Measurements from ENCODE around the gene DNMT1.

DNA sequence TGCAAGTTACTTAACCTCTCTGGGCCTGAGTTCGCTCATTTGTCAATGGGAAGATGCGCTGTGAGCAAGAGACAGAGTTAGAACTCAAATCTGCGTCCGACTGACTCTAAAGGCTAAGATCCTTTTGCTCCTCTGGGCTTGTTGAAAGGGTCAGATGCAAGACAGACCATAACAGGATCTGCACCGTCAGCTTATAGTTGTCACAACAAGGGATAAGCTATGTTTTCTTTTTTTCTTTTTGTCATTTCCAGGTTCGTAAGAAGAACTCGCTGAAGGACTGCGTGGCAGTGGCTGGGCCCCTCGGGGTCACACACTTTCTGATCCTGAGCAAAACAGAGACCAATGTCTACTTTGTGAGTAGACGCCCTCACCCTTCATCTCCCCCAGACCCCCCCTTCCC is 87.5 kb downstream of the DNMT1 start:
- TF ChIP-seq, protein P1, sequence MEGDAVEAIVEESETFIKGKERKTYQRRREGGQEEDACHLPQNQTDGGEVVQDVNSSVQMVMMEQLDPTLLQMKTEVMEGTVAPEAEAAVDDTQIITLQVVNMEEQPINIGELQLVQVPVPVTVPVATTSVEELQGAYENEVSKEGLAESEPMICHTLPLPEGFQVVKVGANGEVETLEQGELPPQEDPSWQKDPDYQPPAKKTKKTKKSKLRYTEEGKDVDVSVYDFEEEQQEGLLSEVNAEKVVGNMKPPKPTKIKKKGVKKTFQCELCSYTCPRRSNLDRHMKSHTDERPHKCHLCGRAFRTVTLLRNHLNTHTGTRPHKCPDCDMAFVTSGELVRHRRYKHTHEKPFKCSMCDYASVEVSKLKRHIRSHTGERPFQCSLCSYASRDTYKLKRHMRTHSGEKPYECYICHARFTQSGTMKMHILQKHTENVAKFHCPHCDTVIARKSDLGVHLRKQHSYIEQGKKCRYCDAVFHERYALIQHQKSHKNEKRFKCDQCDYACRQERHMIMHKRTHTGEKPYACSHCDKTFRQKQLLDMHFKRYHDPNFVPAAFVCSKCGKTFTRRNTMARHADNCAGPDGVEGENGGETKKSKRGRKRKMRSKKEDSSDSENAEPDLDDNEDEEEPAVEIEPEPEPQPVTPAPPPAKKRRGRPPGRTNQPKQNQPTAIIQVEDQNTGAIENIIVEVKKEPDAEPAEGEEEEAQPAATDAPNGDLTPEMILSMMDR (IDR thresholded peaks at IDR 0.05) = no peak
- TF ChIP-seq POLR2A (IDR thresholded peaks at IDR 0.05) = no peak
